Measurements from ENCODE around the gene CSNK1G1. TPM values are rescaled to one million over a fixed set of nuclear protein-coding genes. Genes with fewer than 3 reads are reported as not detected.

The CSNK1G1 gene
- total and polyA plus RNA-seq, 2 of the 4 experiments (the other 2 are of a cell fraction): 7.4 to 29.4 TPM

GRCh38 chr15:64130159-64130558 lies 225.8 kb downstream of the CSNK1G1 start:
- Histone ChIP-seq H3K27ac (ENCODE audit: insufficient read depth, low read length) (no peak overlapping the region), H3K9me1 (ENCODE audit: insufficient read depth, low read length) (peaks cover 17% of the 10 kb centered on the region), H4K20me1 (ENCODE audit: insufficient read depth, low read length) (0 out of 2 replicates have a peak, but pooled peaks cover 5% of the 10 kb centered on the region), H4K5ac (ENCODE audit: low read depth, low read length) (no peak overlapping the region), H2BK15ac (ENCODE audit: low read depth, low read length) (no peak overlapping the region), H2AK5ac (ENCODE audit: low read depth, low read length) (no peak overlapping the region), H3K27me3 (ENCODE audit: control insufficient read depth, insufficient read depth, low read length) (no peaks in the 10 kb centered on the region), H3K4me1 (ENCODE audit: control insufficient read depth, insufficient read depth, low read length) (no peaks in the 10 kb centered on the region; the same call in 1 of the 2 replicates), H3K9me3 (ENCODE audit: control insufficient read depth, insufficient read depth, low read length) (no peaks in the 10 kb centered on the region), H3K4ac (ENCODE audit: low read depth, low read length) (no peak overlapping the region), H2BK120ac (ENCODE audit: low read depth, low read length) (no peak overlapping the region), H3K56ac (ENCODE audit: extremely low read depth, insufficient read depth, low read length) (no peak overlapping the region), H3K4me3 (ENCODE audit: insufficient read depth, low read depth, low read length) (no peak overlapping the region), H3K4me2 (ENCODE audit: low read depth, low read length) (no peak overlapping the region), H2AK9ac (replicated peaks; ENCODE audit: low read depth, low read length, poor library complexity) (no peak overlapping the region), H2AFZ (replicated peaks; ENCODE audit: low read length, poor library complexity) (no peak overlapping the region), H3K14ac (replicated peaks; ENCODE audit: low read depth, low read length) (no peak overlapping the region), H3K79me1 (ENCODE audit: low read depth in 1 of 2, low read length in 2 of 2) (peaks cover 2 to 19% of the 10 kb centered on the region in 2 experiments; a peak in 2 of 4 replicates), H2BK20ac (ENCODE audit: low read depth, low read length) (no peak overlapping the region), H3K36me3 (ENCODE audit: control insufficient read depth, insufficient read depth, low read length) (peaks cover 63% of the 10 kb centered on the region), H4K8ac (ENCODE audit: low read depth in 2 of 2, low read length in 2 of 2) (no peak overlapping the region), H3K23ac (ENCODE audit: low read depth, low read length) (no peak overlapping the region), H4K91ac (ENCODE audit: insufficient read depth, low read depth, low read length) (no peak overlapping the region), H2BK5ac (ENCODE audit: low read depth, low read length, poor library complexity, severe bottlenecking) (no peak overlapping the region), H3K9ac (ENCODE audit: low read depth, low read length) (no peak overlapping the region), H3K18ac (ENCODE audit: low read depth, low read length) (no peak overlapping the region)
- DNase-seq (no peak), ATAC-seq (ENCODE audit: low read depth) (no peak)
- intact Hi-C loops (cut with micrococcal nuclease): no loop called here
- in situ Hi-C loops (cut with MboI; ENCODE audit: low sequenced_read_pairs): no loop called here
- TF ChIP-seq CHD1 (IDR thresholded peaks at IDR 0.05; ENCODE audit: low read depth, low read length) (no peak), POLR2A (IDR thresholded peaks at IDR 0.05; ENCODE audit: low read depth, low read length) (no peak), MAFK (IDR thresholded peaks at IDR 0.05; ENCODE audit: low read depth, low read length) (no peak), MXI1 (IDR thresholded peaks at IDR 0.05; ENCODE audit: borderline replicate concordance, low read depth, low read length) (no peak), ELK1 (IDR thresholded peaks at IDR 0.05; ENCODE audit: borderline replicate concordance, low read depth, low read length) (no peak), BHLHE40 (IDR thresholded peaks at IDR 0.05; ENCODE audit: low read depth, low read length) (no peak), CTCF (conservative IDR thresholded peaks at IDR 0.05; ENCODE audit: low read depth, low read length) (no peak), RAD21 (IDR thresholded peaks at IDR 0.05; ENCODE audit: low read length) (no peak)
- no TSS peak for BruUV-seq (replicated peaks)
- POLR2A ChIA-PET (ENCODE audit: unreplicated experiment): no interaction called here
- CTCF ChIA-PET: no interaction called here
- no CpG with 5 or more reads among the region's 3 CpGs for WGBS, 2 experiments (ENCODE audit: extremely low coverage in 2 of 2, insufficient read length in 1 of 2)
- dilution Hi-C loops (cut with HindIII; ENCODE audit: low sequenced_read_pairs, unreplicated experiment): no loop called here
